HEK293 (cell line): Measurements from ENCODE around the gene PDCD1LG2.

Experiments
- KLF17 ChIP-seq: fragments of 450-650 bp; formaldehyde crosslinking; IDR thresholded peaks from 2 replicates; pipeline ENCODE4 v1.5.1; 2016; ENCODE audit warnings: missing biosample characterization, missing genetic modification characterization
- OSR2 ChIP-seq: fragments of 450-650 bp; formaldehyde crosslinking; IDR thresholded peaks from 2 replicates; pipeline ENCODE4 v1.5.1; 2016; ENCODE audit warnings: missing biosample characterization, missing genetic modification characterization
- ZBTB8A ChIP-seq: fragments of 450-650 bp; formaldehyde crosslinking; IDR thresholded peaks from 2 replicates; pipeline ENCODE4 v1.5.1; 2016; ENCODE audit warnings: missing biosample characterization, missing genetic modification characterization
- ZFP3 ChIP-seq: fragments of 450-650 bp; formaldehyde crosslinking; IDR thresholded peaks from 2 replicates; pipeline ENCODE4 v1.5.1; 2016; ENCODE audit warnings: low read depth, missing biosample characterization, missing genetic modification characterization
- ZNF121 ChIP-seq: fragments of 450-650 bp; formaldehyde crosslinking; IDR thresholded peaks from 2 replicates; pipeline ENCODE4 v1.5.1; 2016; ENCODE audit warnings: missing biosample characterization, missing genetic modification characterization
- ZNF23 ChIP-seq: fragments of 450-650 bp; formaldehyde crosslinking; IDR thresholded peaks from 2 replicates; pipeline ENCODE4 v1.5.1; 2016; ENCODE audit warnings: missing biosample characterization, missing genetic modification characterization, borderline replicate concordance
- ZNF623 ChIP-seq: fragments of 450-650 bp; formaldehyde crosslinking; IDR thresholded peaks from 2 replicates; pipeline ENCODE4 v1.5.1; 2016; ENCODE audit warnings: missing biosample characterization, missing genetic modification characterization
- ZNF692 ChIP-seq: fragments of 450-650 bp; formaldehyde crosslinking; IDR thresholded peaks from 2 replicates; pipeline ENCODE4 v1.5.1; 2016; ENCODE audit warnings: missing biosample characterization, missing genetic modification characterization
- TF ChIP-seq, protein P1 (sequence below): fragments of 450-650 bp; formaldehyde crosslinking; IDR thresholded peaks from 2 replicates; pipeline ENCODE4 v1.5.1; 2016; ENCODE audit warnings: missing biosample characterization, missing genetic modification characterization

DNA sequence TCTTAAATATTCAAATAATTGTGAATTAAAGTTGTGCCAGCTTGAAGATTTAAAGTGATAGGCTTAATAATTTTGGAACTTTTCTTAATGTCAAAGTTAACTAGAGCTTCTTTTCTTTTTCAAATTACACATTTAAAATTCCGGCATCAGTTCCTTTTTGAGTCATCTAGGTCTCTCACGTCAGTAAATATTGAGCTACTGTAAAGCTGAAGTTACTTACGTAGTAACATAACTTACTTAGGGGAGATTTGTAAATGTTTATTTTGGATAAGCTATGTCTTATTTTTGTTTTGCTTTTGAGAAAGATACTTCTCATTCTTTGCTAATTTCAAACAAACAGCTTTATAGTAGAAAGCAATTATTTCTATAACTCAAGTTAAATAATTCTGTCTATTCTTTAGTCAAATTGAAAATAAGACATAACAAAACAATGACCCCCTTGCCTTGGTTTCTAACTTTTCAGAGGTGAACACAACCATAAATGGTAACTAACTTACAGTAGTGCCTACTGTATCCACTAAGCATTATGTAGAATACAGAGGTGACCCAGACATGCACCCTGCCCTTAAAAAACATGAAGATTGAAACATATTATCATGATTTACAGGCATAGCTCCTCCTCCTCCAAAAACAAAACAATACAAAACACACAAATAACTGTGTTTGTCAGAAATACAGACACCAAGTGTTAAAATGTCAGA, 30.2 kb upstream of the PDCD1LG2 start:
- TF ChIP-seq ZNF23 (no peak), ZNF121 (tag by site-specific recombination) (no peak), ZFP3 (tag by site-specific recombination) (no peak), OSR2 (tag by site-specific recombination) (no peak), ZNF623 (no peak), ZNF692 (tag by site-specific recombination) (no peak), KLF17 (no peak), ZBTB8A (tag by site-specific recombination) (no peak)
- TF ChIP-seq, protein P1, sequence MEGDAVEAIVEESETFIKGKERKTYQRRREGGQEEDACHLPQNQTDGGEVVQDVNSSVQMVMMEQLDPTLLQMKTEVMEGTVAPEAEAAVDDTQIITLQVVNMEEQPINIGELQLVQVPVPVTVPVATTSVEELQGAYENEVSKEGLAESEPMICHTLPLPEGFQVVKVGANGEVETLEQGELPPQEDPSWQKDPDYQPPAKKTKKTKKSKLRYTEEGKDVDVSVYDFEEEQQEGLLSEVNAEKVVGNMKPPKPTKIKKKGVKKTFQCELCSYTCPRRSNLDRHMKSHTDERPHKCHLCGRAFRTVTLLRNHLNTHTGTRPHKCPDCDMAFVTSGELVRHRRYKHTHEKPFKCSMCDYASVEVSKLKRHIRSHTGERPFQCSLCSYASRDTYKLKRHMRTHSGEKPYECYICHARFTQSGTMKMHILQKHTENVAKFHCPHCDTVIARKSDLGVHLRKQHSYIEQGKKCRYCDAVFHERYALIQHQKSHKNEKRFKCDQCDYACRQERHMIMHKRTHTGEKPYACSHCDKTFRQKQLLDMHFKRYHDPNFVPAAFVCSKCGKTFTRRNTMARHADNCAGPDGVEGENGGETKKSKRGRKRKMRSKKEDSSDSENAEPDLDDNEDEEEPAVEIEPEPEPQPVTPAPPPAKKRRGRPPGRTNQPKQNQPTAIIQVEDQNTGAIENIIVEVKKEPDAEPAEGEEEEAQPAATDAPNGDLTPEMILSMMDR (tag by site-specific recombination), result no peak
